GM19240 (cell line): ENCODE results near the gene SPSB2.
A peak's percentile ranks its signal among the peaks of the same experiment; 100 is the strongest.

Experiments
- DNase-seq: peaks from one replicate; pipeline ENCODE4 v3.0.0; 2011; ENCODE audit warnings: low spot score; ENCODE audit not compliant: insufficient read length

Gene SPSB2

DNA sequence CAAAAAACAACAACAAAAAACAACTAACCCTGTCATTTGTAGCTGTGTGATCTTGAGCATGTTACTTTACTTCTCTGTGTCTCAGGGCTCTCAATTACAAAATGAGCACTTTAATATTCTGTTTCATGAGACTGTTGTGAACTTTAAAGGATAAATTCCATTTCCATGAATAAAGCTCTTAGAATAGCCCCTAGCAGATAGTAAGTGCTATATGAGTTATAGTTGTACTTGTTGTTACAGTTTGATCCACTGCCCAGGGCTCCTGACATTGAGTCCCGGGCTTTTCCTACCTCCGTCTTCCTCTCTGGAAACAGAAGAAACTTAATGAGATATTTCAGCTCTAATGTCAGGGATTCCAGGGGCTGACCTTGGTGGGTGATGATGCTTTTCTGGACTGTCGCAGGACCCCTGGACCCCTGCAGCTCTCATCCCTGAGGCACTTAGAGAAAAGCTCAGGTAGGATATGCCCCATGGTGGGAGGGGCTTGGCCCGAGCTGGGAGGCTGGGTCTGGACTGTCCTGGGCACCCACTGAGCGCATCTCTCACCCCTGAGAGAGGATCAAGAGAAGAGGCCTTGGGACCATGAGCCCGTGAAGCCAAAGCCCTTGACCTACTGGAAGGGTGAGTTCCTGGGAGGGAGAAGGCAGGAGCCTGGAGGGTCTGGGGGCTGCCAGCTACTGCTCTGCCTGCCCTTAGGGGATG lies 39.8 kb downstream of the SPSB2 start:
- DNase-seq, result no peak

GRCh38 chr12:6832125-6832524 lies 41.0 kb downstream of the SPSB2 start:
- no peak for DNase-seq

DNA sequence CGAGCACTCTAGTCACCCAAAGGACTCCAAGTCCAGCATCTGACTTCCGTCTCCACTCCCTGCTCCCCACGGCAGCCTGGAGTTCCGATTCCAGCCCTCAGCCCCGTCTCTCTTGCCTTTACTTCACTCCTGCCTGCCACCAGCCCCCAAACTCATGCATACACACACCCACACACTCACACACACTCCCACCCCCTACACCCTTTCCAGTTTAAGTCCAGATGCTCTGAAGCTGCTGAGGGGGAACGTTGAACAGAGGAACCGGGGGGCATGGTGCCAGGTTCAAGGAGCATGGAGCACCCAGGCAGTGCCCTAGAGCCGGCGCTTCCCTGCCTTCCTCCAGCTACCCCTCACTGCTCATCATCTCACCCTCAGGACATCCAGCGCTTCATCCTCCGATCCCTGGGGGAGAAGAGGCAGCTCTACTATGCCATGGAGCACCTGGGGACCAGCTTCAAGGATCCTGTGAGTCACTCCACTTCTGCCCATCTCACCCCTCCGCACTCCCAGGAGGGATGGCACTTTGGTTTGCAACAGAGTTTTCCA lies 41.6 kb downstream of the SPSB2 start:
- no peak for DNase-seq

DNA sequence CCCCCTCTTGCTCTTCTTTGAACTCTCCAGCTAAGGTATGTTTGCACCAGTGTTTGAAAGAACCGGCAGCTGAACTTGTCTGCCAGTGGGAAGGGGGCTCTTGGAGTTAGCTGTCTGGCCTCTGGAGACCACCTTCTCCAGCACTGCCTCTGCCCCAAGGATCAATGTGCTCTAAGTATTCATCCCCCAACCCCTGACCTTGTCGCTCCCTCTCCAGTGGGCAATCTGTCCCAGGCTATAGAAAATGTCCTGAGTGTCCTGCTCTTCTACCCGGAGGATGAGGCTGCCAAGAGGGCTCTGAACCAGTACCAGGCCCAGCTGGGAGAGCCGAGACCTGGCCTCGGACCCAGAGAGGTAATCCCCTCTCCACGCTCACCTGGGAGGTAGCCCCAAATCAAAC lies 42.1 kb downstream of the SPSB2 start:
- DNase-seq, result no peak

GRCh38 chr12:6830286-6830890 lies 42.7 kb downstream of the SPSB2 start:
- DNase-seq, result no peak

DNA sequence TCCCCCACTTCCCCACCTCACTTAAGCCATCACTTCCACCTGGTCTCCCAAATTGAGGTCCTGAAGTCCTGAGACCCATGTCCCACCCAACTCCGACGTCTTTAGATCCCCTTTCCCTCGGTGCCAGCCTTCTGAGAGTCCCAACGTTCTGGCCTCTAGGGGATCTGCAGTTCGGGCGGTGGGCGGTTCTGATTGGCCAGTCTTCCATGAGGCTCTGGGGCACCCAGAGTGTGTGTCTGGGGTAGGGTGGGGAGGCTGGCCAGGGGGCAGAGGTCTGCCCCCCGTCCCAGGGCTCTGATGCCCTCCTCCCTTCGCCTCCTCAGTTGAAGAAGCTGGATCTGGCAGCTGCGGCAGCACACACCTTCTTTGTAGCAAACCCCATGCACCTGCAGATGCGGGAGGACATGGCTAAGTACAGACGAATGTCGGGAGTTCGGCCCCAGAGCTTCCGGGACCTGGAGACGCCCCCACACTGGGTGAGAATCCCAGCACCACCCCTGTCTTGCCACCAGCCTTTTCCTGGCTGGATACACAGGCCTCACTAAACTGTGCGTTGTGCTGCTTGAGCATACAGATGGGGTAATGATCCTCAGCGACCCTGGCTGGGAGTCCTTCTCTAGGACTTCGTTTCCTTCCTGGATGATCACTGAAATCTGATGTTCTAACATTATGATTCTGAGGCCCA lies 43.4 kb downstream of the SPSB2 start:
- DNase-seq, result no peak

DNA sequence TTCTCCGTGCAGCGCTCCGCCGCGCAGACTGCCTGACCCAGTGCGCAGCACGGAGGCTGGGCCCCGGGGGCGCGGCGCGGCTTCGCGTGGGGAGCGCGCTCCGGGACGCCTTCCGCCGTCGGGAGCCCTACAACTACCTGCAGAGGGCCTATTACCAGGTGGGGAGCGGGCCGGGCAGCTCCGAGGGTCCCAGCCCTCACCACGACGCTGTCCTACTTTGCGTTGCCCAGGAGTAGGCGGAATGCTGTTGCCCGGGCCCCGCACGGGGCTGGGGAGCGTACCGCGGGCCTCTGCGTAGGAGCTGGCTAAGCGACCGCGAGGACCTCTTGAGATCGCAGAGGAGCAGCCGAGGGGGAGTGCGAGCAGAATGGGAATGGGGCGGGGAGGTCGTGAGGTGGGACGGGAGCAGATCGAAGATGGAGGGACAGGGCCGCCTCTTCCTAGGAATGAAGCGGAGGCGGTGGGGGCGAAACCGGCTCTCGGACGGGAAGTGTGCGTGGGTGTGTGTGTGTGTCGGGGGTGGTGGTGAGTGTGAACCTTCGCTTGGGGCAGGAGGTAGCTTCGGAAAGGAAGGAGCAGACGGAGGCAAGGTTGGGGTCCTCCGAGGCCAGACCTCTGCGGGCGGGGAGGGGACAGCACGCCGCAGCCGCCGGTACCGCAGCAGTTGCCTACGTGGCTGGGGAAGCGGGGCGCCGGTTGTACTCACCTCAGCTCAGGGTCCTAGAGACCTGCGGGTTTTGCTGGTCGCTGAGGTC lies 44.1 kb downstream of the SPSB2 start:
- no peak for DNase-seq

GRCh38 chr12:6827982-6828780 lies 44.9 kb downstream of the SPSB2 start, which contains the start of gene P3H3:
Gene P3H3 (plus strand): TSS chr12:6828407. CDS start chr12:6828441, 34 bp downstream.
- no peak for DNase-seq

DNA sequence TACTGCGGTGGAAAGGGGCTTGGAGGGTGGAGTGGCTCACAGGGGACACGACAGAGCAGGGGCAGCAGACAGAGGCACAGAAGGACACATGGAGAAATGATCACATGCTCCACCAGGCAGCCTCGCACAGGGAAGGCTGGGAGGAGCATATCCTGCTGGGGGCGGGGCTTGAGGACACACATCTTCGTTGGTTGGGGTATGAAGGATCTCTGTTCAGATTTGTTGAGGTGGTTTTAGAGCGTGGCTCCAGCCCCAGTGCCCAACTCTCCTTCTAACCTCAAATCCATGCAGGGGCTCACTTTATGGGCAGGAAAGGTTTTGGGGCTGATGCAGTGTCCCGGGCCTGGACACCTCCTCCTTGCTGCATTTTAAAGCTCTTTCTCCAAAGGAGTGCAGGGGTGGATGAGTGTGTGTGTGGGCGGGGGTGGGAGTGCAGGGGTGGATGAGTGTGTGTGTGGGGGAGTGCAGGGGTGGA lies 45.6 kb downstream of the SPSB2 start:
- no peak for DNase-seq

DNA sequence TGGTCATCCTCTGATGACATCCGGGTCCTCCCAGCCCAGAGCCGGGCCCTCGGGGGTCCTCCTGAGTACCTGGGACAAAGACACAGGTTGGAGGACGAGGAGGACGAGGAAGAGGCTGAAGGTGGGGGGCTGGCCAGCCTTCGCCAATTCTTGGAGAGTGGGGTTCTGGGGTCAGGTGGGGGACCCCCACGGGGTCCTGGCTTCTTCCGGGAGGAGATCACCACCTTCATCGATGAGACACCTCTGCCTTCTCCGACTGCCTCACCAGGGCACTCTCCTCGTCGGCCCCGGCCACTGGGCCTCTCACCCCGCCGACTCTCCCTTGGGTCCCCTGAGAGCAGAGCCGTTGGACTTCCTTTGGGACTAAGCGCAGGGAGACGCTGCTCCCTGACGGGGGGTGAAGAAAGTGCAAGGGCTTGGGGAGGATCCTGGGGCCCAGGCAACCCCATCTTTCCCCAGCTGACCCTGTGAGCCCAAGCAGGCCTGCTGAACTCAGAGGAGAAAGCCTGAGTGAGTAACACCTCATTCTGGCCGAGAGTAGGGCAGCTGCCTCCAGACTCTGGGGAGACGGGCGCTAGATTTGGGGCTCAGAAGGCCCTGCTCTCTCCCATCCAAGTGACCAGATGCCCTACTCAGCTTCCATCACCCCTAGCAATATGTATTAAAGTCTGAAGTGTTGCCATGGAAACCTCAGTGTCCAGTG lies 46.2 kb downstream of the SPSB2 start:
- DNase-seq, result no peak

GRCh38 chr12:6826125-6826733 lies 46.9 kb downstream of the SPSB2 start:
- DNase-seq, result no peak

DNA sequence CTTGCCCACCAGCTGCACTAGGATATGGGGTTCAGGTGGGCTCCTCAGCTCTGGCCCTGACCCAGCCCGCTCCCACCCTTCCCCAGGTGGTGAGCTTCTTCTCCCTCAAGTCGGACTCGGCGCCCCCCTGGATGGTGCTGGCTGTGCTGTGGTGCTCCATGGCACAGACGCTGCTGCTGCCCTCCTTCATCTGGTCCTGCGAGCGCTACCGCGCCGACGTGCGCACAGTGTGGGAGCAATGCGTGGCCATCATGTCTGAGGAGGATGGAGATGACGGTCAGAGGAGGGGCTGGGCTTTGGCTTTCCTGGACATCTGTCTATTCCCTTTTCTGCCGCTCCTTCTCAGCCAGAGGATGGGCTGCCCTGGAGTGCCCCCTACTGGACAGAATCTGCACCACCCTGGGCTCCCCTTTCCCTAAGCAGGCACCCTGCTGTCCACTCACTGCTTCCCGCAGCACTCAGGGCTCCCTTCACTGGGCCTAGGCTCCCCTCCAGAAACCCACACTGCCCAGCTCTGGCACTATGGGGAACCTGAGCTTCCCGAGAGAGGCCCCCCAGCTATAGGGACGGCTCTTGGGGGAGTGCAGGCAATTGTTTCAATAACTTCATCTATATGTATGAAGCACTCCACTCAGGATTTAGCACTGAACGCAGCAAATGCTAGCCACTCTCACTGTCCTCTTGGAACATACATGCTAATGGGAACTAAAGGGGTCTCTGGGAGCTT lies 47.5 kb downstream of the SPSB2 start:
- peak; percentile 94 for DNase-seq

- DNase-seq, result no peak
Observed at GRCh38 chr12:6824901-6825381, 48.2 kb downstream of the SPSB2 start.

GRCh38 chr12:6824085-6824775 lies 48.9 kb downstream of the SPSB2 start:
- no peak for DNase-seq

GRCh38 chr12:6823182-6824084 lies 49.7 kb downstream of the SPSB2 start:
- no peak for DNase-seq

DNA sequence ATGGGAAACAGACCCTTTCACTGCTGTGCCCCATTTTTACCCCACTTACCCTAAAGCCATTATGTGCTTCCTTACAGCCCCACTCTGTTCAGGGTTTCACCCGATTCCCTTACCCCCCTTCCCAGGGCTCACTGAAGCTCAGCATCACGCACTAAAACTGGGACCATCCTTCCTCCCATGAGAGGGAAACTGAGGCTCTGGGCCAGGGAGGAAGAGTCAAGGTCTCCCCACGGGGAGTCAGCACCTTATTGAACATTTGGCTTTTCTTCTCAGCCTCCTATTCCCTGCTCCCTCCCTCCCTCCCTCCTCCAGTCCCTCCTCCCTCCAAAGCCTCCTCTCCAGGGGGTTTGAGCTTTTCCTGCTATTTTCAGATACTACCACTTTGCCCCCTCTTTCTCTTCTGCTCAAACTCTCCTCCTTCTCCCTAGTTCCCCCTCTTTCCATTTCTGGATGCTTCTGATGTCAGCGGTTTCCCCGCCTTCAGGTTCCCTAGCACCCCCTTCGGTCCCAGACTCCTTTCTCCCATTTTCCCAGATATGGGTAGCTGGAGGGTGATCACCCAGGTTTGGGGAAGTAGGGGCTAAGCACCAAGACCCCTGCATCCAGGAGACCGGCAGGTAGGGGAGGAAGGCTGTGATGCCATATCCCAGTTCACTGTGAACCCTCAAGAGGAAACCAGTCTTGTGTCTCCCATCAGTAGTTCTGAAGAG lies 50.5 kb downstream of the SPSB2 start:
- DNase-seq, result no peak
